Activated CD8-positive, alpha-beta memory T cell treated with anti-CD3 and anti-CD28 coated beads for 1 hour (primary cell): ENCODE results near the gene PRH2.

Experiments used
- DNase-seq, 2 donors: peaks; one replicate each; pipeline ENCODE4 v3.0.0-alpha.2; 2020; ENCODE audit warnings: low read depth in 1 of 2; ENCODE audit errors: extremely low read depth in 1 of 2

The PRH2 gene

GRCh38 chr12:10928746-10929286 is at the start of gene PRH2:
Gene PRH2 (plus strand): TSS chr12:10929236. CDS start chr12:10929274, 38 bp downstream.
- DNase-seq = no peak

- DNase-seq = no peak
Observed at GRCh38 chr12:10884086-10884725, 44.8 kb upstream of the PRH2 start, which contains the start of gene PRH1. Gene PRH1 (minus strand): TSS chr12:10884255. CDS start chr12:10884217, 38 bp downstream.

- no peak for DNase-seq
Observed at GRCh38 chr12:10889226-10889625, 39.8 kb upstream of the PRH2 start.

- no peak for DNase-seq
Observed at GRCh38 chr12:10891937-10892336, 37.1 kb upstream of the PRH2 start.

- no peak for DNase-seq
Observed at GRCh38 chr12:10896854-10897253, 32.2 kb upstream of the PRH2 start.

- DNase-seq = no peak
Observed at GRCh38 chr12:10900530-10900929, 28.5 kb upstream of the PRH2 start.

GRCh38 chr12:10900972-10901371 is 28.1 kb upstream of the PRH2 start:
- no peak for DNase-seq

- no peak for DNase-seq
Observed at GRCh38 chr12:10901427-10901826, 27.6 kb upstream of the PRH2 start.

GRCh38 chr12:10904686-10905085 is 24.4 kb upstream of the PRH2 start:
- no peak for DNase-seq

- no peak for DNase-seq
Observed at GRCh38 chr12:10909462-10909861, 19.6 kb upstream of the PRH2 start, which contains the start of gene TAS2R13. Gene TAS2R13 (minus strand): TSS chr12:10909562. CDS start chr12:10909298, 264 bp downstream.

- DNase-seq = no peak
Observed at GRCh38 chr12:10910380-10910779, 18.7 kb upstream of the PRH2 start.

- DNase-seq = no peak
Observed at GRCh38 chr12:10919809-10920208, 9.2 kb upstream of the PRH2 start.

GRCh38 chr12:10926269-10926668 is 2.8 kb upstream of the PRH2 start:
- DNase-seq = no peak

- no peak for DNase-seq
Observed at GRCh38 chr12:10936506-10936905, 7.5 kb downstream of the PRH2 start.

GRCh38 chr12:10939163-10939562 is 10.1 kb downstream of the PRH2 start, which contains the start of gene TAS2R14:
Gene TAS2R14 (minus strand): TSS chr12:10939263. CDS start chr12:10939207, 56 bp downstream.
- no peak for DNase-seq

GRCh38 chr12:10940389-10940788 is 11.4 kb downstream of the PRH2 start:
- DNase-seq = no peak

- DNase-seq = no peak
Observed at GRCh38 chr12:10941369-10941768, 12.3 kb downstream of the PRH2 start.

- DNase-seq = no peak
Observed at GRCh38 chr12:10941916-10942607, 13.0 kb downstream of the PRH2 start.

GRCh38 chr12:10943167-10943566 is 14.1 kb downstream of the PRH2 start:
- no peak for DNase-seq

- DNase-seq = no peak
Observed at GRCh38 chr12:10952645-10953044, 23.6 kb downstream of the PRH2 start.

GRCh38 chr12:10956085-10956484 is 27.0 kb downstream of the PRH2 start:
- no peak for DNase-seq

GRCh38 chr12:10957741-10958140 is 28.7 kb downstream of the PRH2 start:
- no peak for DNase-seq
